Cardiac fibroblast (primary cell): ENCODE results near the gene PDE4D.
A peak's percentile ranks its signal among the peaks of the same experiment; 100 is the strongest.

Source experiments
- DNase-seq, 2 donors: peaks; one replicate each; pipeline versions ENCODE4 v3.0.0 to v3.0.0-alpha.2; 2010; ENCODE audit warnings: low read depth in 2 of 2
- H3K4me3 ChIP-seq, 2 donors: replicated peaks in 1 of 2; 1 replicate in 1 of 2; 2 replicates in 1 of 2; pipeline ENCODE4 v1.5.1; 2011; ENCODE audit warnings: low read depth in 2 of 2, low read length in 2 of 2, mild to moderate bottlenecking in 2 of 2, moderate library complexity in 1 of 2
- TF ChIP-seq, protein P1 (sequence below): IDR thresholded peaks from one replicate; pipeline ENCODE4 v1.5.1; 2011; ENCODE audit warnings: low read depth, mild to moderate bottlenecking, low read length, inconsistent platforms

PDE4D gene

DNA sequence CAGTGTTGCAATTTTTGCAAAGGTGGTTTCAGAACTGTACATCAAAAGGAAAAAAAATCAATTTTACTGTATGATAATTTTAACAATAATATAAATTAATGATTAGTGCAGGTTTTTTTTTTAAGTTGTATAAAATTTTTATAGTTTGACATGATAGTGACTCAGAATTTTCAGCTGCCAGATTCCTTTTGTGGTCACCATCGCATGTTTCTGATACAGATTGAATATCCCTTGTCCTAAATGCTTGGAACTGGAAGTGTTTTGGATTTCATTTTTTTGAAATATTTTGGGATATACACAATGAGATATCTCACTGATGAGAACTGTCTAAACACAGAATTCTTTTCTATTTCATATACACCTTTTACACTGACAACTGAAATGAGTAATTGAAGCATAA lies 949.3 kb downstream of the PDE4D start:
- H3K4me3 ChIP-seq: no peak overlapping the region
- TF ChIP-seq, protein P1, sequence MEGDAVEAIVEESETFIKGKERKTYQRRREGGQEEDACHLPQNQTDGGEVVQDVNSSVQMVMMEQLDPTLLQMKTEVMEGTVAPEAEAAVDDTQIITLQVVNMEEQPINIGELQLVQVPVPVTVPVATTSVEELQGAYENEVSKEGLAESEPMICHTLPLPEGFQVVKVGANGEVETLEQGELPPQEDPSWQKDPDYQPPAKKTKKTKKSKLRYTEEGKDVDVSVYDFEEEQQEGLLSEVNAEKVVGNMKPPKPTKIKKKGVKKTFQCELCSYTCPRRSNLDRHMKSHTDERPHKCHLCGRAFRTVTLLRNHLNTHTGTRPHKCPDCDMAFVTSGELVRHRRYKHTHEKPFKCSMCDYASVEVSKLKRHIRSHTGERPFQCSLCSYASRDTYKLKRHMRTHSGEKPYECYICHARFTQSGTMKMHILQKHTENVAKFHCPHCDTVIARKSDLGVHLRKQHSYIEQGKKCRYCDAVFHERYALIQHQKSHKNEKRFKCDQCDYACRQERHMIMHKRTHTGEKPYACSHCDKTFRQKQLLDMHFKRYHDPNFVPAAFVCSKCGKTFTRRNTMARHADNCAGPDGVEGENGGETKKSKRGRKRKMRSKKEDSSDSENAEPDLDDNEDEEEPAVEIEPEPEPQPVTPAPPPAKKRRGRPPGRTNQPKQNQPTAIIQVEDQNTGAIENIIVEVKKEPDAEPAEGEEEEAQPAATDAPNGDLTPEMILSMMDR: no peak
- DNase-seq: peak in 1 of 2 donors; percentile 9

DNA sequence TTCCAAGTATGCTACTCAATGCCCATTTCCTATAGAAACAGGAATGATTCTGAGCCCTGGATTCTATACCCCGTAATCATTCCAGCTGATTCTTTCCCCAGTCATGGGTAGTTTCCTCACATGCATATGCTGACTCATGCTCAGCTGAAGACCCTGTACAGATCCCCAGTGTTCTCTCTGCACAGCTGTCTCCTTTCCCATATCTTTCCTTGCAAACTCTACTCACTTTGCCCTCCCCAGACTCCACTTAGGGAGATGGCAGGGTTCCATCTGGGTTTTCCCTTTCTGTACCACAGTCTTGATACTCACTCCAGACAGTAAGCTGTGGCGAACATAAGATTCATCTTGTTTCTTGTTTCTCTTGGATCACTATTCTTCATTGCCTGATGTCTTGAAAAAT lies 953.1 kb downstream of the PDE4D start:
- H3K4me3 ChIP-seq: no peak overlapping the region
- DNase-seq: peak; percentile 12 to 77
- TF ChIP-seq, protein P1: no peak

- TF ChIP-seq, protein P1: no peak
- no peak for DNase-seq
- H3K4me3 ChIP-seq: no peak overlapping the region
These were observed 953.9 kb downstream of the PDE4D start for GRCh38 chr5:58939664-58940063.

- DNase-seq: no peak
- no peak overlapping the region for H3K4me3 ChIP-seq
- TF ChIP-seq, protein P1: no peak
These were observed 954.7 kb downstream of the PDE4D start for GRCh38 chr5:58938563-58939424.

- no peak overlapping the region for H3K4me3 ChIP-seq
- no peak for DNase-seq
- TF ChIP-seq, protein P1: no peak
These were observed 956.4 kb downstream of the PDE4D start for GRCh38 chr5:58937031-58937681.

GRCh38 chr5:58934629-58935097 lies 958.9 kb downstream of the PDE4D start:
- DNase-seq: no peak
- H3K4me3 ChIP-seq: no peak overlapping the region
- TF ChIP-seq, protein P1: no peak
